HepG2 (cell line): ENCODE measurements around the gene GALR2. TPM values are rescaled to one million over a fixed set of nuclear protein-coding genes. Genes with fewer than 3 reads are reported as not detected.

Experiments
- AFF4 ChIP-seq: sonication (generic); formaldehyde crosslinking; IDR thresholded peaks from 2 replicates; pipeline ENCODE4 v1.4.0; 2020; ENCODE audit warnings: missing genetic modification reagents
- CERS6 ChIP-seq: sonication (generic); formaldehyde crosslinking; IDR thresholded peaks from 2 replicates; pipeline ENCODE4 v1.5.0; 2020; ENCODE audit warnings: missing genetic modification reagents
- DMAP1 ChIP-seq: IDR thresholded peaks from 2 replicates; pipeline ENCODE4 v1.6.1; 2016
- KAT7 ChIP-seq: IDR thresholded peaks from 2 replicates; pipeline ENCODE4 v1.6.1; 2018; ENCODE audit warnings: borderline replicate concordance, missing compliant biosample characterization
- MEF2D ChIP-seq: sonication (generic); formaldehyde crosslinking; IDR thresholded peaks from 2 replicates; pipeline ENCODE4 v1.5.1; 2020; ENCODE audit warnings: mild to moderate bottlenecking, missing genetic modification reagents
- MIER3 ChIP-seq: IDR thresholded peaks from 2 replicates; pipeline ENCODE4 v1.6.1; 2016; ENCODE audit warnings: missing compliant biosample characterization, borderline replicate concordance
- MNT ChIP-seq: fragments of 450-650 bp; IDR thresholded peaks from 2 replicates; pipeline ENCODE4 v1.6.1; 2016
- NR3C1 ChIP-seq: sonication (generic); formaldehyde crosslinking; IDR thresholded peaks from 2 replicates; pipeline ENCODE4 v1.4.0; 2020; ENCODE audit warnings: missing genetic modification reagents
- RELA ChIP-seq: sonication (generic); formaldehyde crosslinking; IDR thresholded peaks from 2 replicates; pipeline ENCODE4 v1.4.0; 2020; ENCODE audit warnings: missing genetic modification reagents
- TMF1 ChIP-seq: sonication (generic); formaldehyde crosslinking; IDR thresholded peaks from 2 replicates; pipeline ENCODE4 v1.8.1; 2022; ENCODE audit warnings: low read depth, missing genetic modification reagents
- XBP1 ChIP-seq: sonication (generic); formaldehyde crosslinking; IDR thresholded peaks from 2 replicates; pipeline ENCODE4 v1.5.0; 2020; ENCODE audit warnings: missing genetic modification reagents
- ZBTB3 ChIP-seq: sonication (generic); formaldehyde crosslinking; IDR thresholded peaks from 2 replicates; pipeline ENCODE4 v1.4.0; 2020; ENCODE audit warnings: low read depth, mild to moderate bottlenecking, moderate library complexity, missing genetic modification reagents, borderline replicate concordance
- ZBTB42 ChIP-seq: sonication (generic); formaldehyde crosslinking; IDR thresholded peaks from 2 replicates; pipeline ENCODE4 v1.5.0; 2020; ENCODE audit warnings: mild to moderate bottlenecking, missing genetic modification reagents
- ZBTB7A ChIP-seq: sonication (generic); formaldehyde crosslinking; IDR thresholded peaks from 2 replicates; pipeline ENCODE4 v1.8.0; 2022; ENCODE audit warnings: mild to moderate bottlenecking, missing genetic modification reagents
- ZNF180 ChIP-seq: sonication (generic); formaldehyde crosslinking; IDR thresholded peaks from 2 replicates; pipeline ENCODE4 v1.4.0; 2020; ENCODE audit warnings: low read depth, missing genetic modification reagents, borderline replicate concordance
- ZNF260 ChIP-seq: sonication (generic); formaldehyde crosslinking; IDR thresholded peaks from 2 replicates; pipeline ENCODE4 v1.4.0; 2020; ENCODE audit warnings: missing genetic modification reagents, low read depth, mild to moderate bottlenecking, borderline replicate concordance
- ZNF263 ChIP-seq: sonication (generic); formaldehyde crosslinking; IDR thresholded peaks from 2 replicates; pipeline ENCODE4 v1.4.0; 2020; ENCODE audit warnings: missing genetic modification reagents
- ZNF276 ChIP-seq: sonication (generic); formaldehyde crosslinking; IDR thresholded peaks from 2 replicates; pipeline ENCODE4 v1.4.0; 2020; ENCODE audit warnings: mild to moderate bottlenecking, low read depth, missing genetic modification reagents
- ZNF510 ChIP-seq: sonication (generic); formaldehyde crosslinking; IDR thresholded peaks from 2 replicates; pipeline ENCODE4 v1.4.0; 2020; ENCODE audit warnings: low read depth, mild to moderate bottlenecking, missing genetic modification reagents
- ZNF607 ChIP-seq: sonication (generic); formaldehyde crosslinking; IDR thresholded peaks from 2 replicates; pipeline ENCODE4 v1.5.1; 2020; ENCODE audit warnings: missing genetic modification reagents, mild to moderate bottlenecking, borderline replicate concordance
- ZNF816 ChIP-seq: sonication (generic); formaldehyde crosslinking; IDR thresholded peaks from 2 replicates; pipeline ENCODE4 v1.8.0; 2022; ENCODE audit warnings: missing genetic modification reagents, mild to moderate bottlenecking, borderline replicate concordance
- polyA plus RNA-seq, 8 experiments: library from polyadenylated mRNA; depleted of rRNA in 3 of 8; stranded (reverse) in 7 of 8; unstranded in 1 of 8; fragments of >200 nt; fragmentation: Illumina TruSeq in 4 of 8; extraction: Trizol in 4 of 8; gene quantifications; 2 replicates each; pipeline versions ENCODE4 v1.2.1 to v1.2.3, GENCODE V29; 2011 to 2016; ENCODE audit warnings: low read depth in 4 of 8, missing spikeins in 1 of 8, mixed read lengths in 1 of 8; ENCODE audit not compliant: insufficient read depth in 1 of 8
- total RNA-seq, 5 experiments: library from RNA; depleted of rRNA; stranded (reverse); fragments of >200 nt; fragmentation: Illumina TruSeq; extraction: Trizol; gene quantifications; 2 replicates each; pipeline ENCODE4 v1.2.3, GENCODE V29; 2016; ENCODE audit warnings: low read depth in 1 of 5

Gene GALR2
- total and polyA plus RNA-seq, 2 of the 13 experiments (the other 11 are each of a cell fraction or from before 2014, with no cell fraction given), result 0.48 to 0.58 TPM

GRCh38 chr17:76119409-76120371, 45.1 kb downstream of the GALR2 start (continued):
- TF ChIP-seq ZBTB7A (CRISPR knock-in tag) (peak; percentile 78; the same call in 1 of the 2 replicates), CERS6 (no peak), ZNF260 (CRISPR knock-in tag) (no peak), XBP1 (CRISPR knock-in tag) (no peak), RELA (CRISPR knock-in tag) (no peak), KAT7 (CRISPR knock-in tag) (no peak), ZNF276 (0 out of 2 replicates have a peak, but pooled peaks have one; percentile 45), MIER3 (CRISPR knock-in tag) (0 out of 2 replicates have a peak, but pooled peaks have one; percentile 45), ZBTB42 (CRISPR knock-in tag) (0 out of 2 replicates have a peak, but pooled peaks have one; percentile 47), ZNF180 (CRISPR knock-in tag) (no peak), TMF1 (CRISPR knock-in tag) (peak; percentile 13; the same call in 1 of the 2 replicates), MEF2D (CRISPR knock-in tag) (peak; percentile 14; the same call in 1 of the 2 replicates), ZNF816 (0 out of 2 replicates have a peak, but pooled peaks have one; percentile 41), ZBTB3 (0 out of 2 replicates have a peak, but pooled peaks have one; percentile 60), ZNF263 (peak; percentile 75; the same call in 1 of the 2 replicates), DMAP1 (CRISPR knock-in tag) (no peak), ZNF607 (CRISPR knock-in tag) (peak; percentile 84), NR3C1 (CRISPR knock-in tag) (no peak), MNT (no peak), ZNF510 (no peak), AFF4 (no peak)
